ENCODE data around the gene PCDHB16. TPM values are rescaled to one million over a fixed set of nuclear protein-coding genes. Genes with fewer than 3 reads are reported as not detected.
"Not testable (repeated sequence)": the region's sequence is repeated elsewhere in the genome, so short reads cannot be mapped to it uniquely, and the experiment has no call there.

Gene PCDHB16
- total RNA-seq = 0.17 and 1.4 TPM in 2 replicates

DNA sequence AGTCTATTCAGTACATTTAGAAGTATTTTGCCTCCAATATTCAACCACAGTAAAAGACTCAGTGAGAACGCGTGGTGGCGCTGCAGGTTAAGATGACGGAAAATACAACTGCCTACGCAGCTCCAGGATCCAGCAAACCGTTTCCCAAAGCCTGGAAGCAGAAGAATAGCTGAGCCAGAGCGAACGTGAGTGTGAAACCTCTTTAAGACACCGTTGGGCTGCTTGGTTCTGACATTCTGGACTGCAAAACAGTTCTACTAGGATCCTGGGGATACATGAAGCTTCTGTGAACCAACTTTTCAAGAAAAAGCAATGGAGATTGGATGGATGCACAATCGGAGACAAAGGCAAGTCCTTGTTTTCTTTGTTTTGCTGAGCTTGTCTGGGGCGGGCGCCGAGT, at the start of gene PCDHB16:
PCDHB16 (plus strand) TSS at position 140 of the 400 bp plus-strand sequence; CDS start at position 313, 173 bp downstream.
- no peak for DNase-seq (ENCODE audit: low read depth)

DNA sequence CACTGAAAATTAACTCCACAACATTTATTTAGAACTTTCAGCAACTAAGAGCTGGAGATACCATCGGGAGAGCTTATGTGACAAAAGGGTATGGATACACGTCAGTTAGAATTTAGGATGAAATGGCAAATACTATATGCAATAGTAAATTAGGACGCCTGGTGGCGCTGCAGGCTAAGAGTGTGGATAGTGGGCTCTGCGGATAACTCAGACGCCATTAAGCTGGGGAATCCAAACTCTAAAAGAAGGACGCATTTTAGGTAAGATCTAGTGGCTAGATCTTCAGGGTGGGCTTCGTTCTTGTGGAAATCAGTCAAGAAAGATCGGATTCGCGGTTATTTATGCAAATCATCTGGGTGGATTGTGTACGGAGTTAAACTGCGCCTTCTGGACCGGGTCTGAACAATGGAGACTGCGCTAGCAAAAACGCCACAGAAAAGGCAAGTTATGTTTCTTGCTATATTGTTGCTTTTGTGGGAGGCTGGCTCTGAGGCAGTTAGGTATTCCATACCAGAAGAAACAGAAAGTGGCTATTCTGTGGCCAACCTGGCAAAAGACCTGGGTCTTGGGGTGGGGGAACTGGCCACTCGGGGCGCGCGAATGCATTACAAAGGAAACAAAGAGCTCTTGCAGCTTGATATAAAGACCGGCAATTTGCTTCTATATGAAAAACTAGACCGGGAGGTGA, 47.0 kb upstream of the PCDHB16 start, which contains the start of gene PCDHB5:
PCDHB5 (plus strand) TSS at position 177 of the 688 bp plus-strand sequence; CDS start at position 406, 229 bp downstream.
- no peak for DNase-seq (ENCODE audit: low read depth)

DNA sequence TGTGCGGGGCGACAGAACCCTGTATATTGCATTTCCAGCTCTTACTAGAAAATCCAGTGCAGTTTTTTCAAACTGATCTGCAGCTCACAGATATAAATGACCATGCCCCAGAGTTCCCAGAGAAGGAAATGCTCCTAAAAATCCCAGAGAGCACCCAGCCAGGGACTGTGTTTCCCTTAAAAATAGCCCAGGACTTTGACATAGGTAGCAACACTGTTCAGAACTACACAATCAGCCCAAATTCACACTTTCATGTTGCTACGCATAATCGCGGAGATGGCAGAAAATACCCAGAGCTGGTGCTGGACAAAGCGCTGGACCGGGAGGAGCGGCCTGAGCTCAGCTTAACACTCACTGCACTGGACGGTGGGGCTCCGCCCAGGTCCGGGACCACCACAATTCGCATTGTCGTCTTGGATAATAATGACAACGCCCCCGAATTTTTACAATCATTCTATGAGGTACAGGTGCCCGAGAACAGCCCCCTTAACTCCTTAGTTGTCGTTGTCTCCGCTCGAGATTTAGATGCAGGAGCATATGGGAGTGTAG, 46.4 kb upstream of the PCDHB16 start:
- no peak for DNase-seq (ENCODE audit: low read depth)

DNA sequence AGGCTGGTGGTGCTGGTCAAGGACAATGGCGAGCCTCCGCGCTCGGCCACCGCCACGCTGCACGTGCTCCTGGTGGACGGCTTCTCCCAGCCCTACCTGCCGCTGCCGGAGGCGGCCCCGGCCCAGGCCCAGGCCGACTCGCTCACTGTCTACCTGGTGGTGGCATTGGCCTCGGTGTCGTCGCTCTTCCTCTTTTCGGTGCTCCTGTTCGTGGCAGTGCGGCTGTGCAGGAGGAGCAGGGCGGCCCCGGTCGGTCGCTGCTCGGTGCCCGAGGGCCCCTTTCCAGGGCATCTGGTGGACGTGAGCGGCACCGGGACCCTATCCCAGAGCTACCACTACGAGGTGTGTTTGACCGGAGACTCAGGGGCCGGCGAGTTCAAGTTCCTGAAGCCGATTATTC, 44.8 kb upstream of the PCDHB16 start:
- DNase-seq (ENCODE audit: low read depth) = not testable (repeated sequence)

DNA sequence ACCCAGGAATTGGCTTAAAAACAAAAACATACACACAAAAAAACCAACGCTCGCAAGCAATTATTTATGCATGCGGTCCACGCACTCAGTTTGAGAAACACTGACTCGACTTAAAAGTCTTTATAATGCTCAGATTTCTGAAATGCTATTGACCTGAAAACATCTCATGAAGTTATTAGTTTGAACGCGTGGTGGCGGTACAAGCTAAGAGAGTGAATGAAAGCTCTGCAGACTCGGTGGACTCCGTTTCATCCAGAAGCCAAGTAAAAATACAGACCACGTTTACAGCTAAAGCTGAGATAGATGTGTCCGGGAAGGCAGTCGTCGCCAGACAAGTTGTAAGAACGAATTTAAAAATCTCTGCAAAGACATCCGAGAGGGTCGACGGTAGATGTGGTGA, 32.4 kb upstream of the PCDHB16 start, which contains the start of gene PCDHB6:
PCDHB6 (plus strand) TSS at position 246 of the 400 bp plus-strand sequence. CDS start 201 bp downstream, outside the sequence.
- DNase-seq (ENCODE audit: low read depth) = no peak

DNA sequence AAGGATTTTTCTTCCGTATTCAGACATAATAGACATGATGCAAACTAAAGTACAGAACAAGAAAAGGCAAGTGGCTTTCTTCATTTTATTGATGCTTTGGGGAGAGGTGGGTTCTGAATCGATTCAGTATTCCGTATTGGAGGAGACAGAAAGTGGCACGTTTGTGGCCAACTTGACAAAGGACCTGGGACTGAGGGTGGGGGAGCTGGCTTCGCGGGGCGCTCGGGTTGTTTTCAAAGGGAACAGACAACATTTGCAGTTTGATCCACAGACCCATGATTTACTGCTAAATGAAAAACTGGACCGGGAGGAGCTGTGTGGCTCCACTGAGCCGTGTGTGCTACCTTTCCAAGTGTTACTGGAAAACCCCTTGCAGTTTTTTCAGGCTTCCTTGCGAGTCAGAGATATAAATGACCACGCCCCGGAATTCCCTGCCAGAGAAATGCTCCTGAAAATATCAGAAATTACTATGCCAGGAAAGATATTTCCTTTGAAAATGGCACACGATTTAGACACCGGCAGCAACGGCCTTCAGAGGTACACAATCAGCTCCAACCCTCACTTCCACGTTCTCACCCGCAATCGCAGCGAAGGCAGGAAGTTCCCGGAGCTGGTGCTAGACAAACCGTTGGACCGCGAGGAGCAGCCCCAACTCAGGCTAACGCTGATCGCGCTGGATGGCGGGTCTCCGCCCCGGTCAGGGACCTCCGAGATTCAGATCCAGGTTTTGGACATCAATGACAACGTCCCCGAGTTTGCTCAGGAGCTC, 31.8 kb upstream of the PCDHB16 start:
- DNase-seq (ENCODE audit: low read depth) = no peak

DNA sequence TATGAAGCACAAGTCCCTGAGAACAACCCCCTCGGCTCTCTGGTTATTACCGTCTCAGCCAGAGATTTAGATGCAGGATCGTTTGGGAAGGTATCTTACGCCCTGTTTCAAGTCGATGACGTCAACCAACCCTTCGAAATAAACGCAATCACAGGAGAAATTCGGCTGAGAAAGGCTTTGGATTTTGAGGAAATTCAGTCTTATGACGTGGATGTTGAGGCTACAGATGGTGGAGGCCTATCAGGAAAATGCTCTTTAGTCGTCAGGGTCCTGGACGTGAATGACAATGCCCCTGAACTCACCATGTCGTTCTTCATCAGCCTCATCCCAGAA, 31.2 kb upstream of the PCDHB16 start:
- no peak for DNase-seq (ENCODE audit: low read depth)

DNA sequence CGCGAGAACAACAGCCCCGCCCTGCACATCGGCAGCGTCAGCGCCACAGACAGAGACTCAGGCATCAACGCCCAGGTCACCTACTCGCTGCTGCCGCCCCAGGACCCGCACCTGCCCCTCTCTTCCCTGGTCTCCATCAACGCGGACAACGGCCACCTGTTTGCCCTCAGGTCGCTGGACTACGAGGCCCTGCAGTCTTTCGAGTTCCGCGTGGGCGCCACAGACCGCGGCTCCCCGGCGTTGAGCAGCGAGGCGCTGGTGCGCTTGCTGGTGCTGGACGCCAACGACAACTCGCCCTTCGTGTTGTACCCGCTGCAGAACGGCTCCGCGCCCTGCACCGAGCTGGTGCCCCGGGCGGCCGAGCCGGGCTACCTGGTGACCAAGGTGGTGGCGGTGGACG, 30.6 kb upstream of the PCDHB16 start:
- not testable (repeated sequence) for DNase-seq (ENCODE audit: low read depth)

DNA sequence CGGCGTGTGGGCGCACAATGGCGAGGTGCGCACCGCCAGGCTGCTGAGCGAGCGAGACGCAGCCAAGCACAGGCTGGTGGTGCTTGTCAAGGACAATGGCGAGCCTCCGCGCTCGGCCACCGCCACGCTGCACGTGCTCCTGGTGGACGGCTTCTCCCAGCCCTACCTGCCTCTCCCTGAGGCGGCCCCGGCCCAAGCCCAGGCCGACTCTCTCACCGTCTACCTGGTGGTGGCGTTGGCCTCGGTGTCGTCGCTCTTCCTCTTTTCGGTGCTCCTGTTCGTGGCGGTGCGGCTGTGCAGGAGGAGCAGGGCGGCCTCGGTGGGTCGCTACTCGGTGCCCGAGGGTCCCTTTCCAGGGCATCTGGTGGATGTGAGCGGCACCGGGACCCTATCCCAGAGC, 30.1 kb upstream of the PCDHB16 start:
- DNase-seq (ENCODE audit: low read depth) = not testable (repeated sequence)

DNA sequence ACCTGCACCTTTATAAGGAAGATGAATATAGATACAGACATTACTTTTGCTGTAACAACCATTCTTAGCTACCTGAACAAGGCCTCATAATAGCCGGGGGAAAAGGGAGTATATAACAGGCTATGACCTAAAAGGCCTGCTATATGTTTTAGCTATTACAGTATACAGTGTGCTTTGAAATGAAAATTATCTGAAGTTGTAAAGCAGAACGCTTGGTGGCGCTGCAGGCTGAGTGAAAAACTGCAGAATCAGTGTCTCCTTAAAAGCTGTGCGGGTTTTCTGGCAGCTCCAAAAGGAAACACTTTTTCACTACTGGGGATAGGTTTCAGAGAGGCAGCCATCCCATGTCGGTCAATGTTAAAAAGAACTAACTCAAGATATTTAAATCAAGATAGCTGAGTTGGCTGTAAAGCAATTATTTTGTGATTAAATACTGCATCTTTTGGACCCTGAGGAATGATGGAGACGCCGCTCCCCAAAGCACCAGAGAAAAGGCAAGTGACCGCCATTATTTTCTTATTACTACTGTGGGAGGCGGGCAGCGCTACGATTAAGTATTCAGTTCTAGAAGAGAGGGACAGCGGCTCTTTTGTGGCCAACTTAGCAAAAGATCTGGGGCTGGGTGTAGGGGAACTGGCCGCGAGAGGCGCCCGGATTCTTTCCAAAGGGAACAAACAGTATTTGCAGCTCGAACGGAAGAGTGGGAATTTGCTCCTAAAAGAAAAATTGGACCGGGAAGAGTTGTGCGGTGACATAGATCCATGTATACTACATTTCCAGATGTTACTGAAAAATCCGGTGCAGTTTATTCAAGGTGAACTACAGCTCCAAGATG, 26.4 kb upstream of the PCDHB16 start:
- DNase-seq (ENCODE audit: low read depth) = no peak

DNA sequence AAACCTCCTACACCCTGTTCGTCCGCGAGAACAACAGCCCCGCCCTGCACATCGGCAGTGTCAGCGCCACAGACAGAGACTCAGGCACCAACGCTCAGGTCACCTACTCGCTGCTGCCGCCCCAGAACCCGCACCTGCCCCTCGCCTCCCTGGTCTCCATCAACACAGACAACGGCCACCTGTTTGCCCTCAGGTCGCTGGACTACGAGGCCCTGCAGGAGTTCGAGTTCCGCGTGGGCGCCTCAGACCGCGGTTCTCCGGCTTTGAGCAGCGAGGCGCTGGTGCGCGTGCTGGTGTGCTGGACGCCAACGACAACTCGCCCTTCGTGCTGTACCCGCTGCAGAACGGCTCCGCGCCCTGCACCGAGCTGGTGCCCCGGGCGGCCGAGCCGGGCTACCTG, 24.8 kb upstream of the PCDHB16 start:
- DNase-seq (ENCODE audit: low read depth) = not testable (repeated sequence)

DNA sequence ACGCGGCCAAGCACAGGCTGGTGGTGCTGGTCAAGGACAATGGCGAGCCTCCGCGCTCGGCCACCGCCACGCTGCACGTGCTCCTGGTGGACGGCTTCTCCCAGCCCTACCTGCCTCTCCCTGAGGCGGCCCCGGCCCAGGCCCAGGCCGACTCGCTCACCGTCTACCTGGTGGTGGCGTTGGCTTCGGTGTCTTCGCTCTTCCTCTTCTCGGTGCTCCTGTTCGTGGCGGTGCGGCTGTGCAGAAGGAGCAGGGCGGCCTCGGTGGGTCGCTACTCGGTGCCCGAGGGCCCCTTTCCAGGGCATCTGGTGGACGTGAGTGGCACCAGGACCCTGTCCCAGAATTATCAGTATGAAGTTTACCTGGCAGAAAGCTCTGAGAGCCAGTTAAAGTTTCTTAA, 24.3 kb upstream of the PCDHB16 start:
- DNase-seq (ENCODE audit: low read depth) = not testable (repeated sequence)

DNA sequence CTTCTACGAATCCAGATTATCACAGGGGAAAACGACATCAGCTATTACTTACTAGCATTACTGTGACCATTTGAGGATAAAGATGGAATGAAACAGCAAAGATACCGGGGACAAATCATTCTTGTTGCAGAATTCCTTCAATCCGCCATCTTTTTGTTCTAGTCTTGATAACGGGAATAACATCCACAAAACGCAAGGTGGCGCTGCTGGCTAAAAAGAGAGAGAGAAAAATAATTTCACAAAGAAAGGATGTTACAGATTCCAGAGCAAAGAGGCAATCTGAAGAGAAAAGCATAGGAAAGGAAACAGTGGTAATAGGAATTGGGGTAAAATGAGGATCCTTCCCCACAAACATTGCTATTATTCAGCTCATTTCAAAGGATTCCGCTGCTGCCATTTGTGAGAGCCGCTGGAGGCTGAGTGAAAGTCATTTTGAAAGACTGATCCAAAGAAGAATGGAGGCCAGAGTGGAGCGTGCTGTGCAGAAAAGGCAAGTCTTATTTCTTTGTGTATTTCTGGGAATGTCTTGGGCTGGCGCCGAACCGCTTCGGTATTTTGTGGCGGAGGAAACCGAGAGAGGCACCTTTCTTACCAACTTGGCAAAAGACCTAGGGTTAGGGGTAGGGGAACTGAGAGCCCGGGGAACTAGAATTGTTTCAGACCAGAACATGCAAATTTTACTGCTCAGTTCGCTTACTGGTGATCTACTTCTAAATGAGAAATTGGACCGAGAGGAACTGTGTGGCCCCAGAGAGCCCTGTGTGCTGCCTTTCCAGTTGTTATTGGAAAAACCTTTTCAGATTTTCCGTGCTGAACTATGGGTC, 9.6 kb upstream of the PCDHB16 start, which contains the start of gene PCDHB7:
PCDHB7 (plus strand) TSS at position 264 of the 824 bp plus-strand sequence; CDS start at position 456, 192 bp downstream.
- no peak for DNase-seq (ENCODE audit: low read depth)

DNA sequence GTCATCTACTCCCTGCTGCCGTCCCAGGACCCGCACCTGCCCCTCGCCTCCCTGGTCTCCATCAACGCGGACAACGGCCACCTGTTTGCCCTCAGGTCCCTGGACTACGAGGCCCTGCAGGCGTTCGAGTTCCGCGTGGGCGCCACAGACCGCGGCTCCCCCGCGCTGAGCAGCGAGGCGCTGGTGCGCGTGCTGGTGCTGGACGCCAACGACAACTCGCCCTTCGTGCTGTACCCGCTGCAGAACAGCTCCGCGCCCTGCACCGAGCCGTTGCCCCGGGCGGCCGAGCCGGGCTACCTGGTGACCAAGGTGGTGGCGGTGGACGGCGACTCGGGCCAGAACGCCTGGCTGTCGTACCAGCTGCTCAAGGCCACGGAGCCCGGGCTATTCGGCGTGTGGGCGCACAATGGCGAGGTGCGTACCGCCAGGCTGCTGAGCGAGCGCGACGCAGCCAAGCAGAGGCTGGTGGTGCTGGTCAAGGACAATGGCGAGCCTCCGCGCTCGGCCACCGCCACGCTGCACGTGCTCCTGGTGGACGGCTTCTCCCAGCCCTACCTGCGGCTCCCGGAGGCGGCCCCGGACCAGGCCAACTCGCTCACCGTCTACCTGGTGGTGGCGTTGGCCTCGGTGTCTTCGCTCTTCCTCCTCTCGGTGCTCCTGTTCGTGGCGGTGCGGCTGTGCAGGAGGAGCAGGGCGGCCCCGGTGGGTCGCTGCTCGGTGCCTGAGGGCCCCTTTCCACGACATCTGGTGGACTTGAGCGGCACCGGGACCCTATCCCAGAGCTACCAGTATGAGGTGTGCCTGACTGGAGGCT, 7.7 kb upstream of the PCDHB16 start:
- not testable (repeated sequence) for DNase-seq (ENCODE audit: low read depth)

DNA sequence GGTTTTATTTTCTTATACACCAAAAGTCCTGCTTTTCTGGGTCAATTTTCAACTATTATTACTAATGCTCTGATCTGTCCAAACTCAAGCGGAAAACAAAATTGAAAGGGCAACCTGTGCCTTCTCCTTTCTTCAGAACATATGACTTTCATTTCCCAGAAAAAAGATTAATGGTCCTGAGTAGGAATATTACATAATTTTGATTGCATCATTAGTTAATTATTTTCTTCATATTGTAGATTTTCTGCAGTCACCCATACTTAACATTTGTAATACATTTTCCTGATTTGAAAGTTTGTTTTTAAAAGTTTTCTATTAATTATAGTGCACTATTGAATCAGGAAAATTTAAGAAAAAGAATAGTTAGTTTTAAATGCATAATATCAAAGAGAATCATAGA, 6.3 kb upstream of the PCDHB16 start:
- no peak for DNase-seq (ENCODE audit: low read depth)

DNA sequence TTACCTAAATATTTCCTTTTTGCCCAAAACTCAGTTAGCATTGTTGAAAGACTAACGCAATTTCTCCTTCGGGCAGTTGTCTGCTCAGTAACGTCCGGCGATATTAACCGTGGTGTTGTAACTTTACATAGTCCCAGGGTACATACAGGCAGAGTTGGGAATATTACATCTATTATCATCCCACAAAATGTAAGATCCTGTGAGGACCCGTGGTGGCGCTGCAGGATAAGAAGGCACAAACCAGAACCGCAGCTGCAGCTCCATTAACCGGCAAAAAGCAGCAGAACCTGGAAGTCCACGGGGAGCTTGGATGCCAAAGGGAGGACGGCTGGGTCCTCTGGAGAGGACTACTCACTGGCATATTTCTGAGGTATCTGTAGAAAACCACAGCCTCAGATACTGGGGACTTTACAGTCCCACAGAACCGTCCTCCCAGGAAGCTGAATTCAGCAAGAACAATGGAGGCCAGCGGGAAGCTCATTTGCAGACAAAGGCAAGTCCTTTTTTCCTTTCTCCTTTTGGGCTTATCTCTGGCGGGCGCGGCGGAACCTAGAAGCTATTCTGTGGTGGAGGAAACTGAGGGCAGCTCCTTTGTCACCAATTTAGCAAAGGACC, 4.5 kb upstream of the PCDHB16 start, which contains the start of gene PCDHB8:
PCDHB8 (plus strand) TSS at position 214 of the 615 bp plus-strand sequence; CDS start at position 459, 245 bp downstream.
- DNase-seq (ENCODE audit: low read depth) = not testable (repeated sequence)

DNA sequence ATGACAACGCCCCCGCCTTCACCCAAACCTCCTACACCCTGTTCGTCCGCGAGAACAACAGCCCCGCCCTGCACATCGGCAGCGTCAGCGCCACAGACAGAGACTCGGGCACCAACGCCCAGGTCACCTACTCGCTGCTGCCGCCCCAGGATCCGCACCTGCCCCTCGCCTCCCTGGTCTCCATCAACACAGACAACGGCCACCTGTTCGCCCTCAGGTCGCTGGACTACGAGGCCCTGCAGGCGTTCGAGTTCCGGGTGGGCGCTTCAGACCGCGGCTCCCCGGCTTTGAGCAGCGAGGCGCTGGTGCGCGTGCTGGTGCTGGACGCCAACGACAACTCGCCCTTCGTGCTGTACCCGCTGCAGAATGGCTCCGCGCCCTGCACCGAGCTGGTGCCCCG, 2.8 kb upstream of the PCDHB16 start:
- DNase-seq (ENCODE audit: low read depth) = not testable (repeated sequence)

DNA sequence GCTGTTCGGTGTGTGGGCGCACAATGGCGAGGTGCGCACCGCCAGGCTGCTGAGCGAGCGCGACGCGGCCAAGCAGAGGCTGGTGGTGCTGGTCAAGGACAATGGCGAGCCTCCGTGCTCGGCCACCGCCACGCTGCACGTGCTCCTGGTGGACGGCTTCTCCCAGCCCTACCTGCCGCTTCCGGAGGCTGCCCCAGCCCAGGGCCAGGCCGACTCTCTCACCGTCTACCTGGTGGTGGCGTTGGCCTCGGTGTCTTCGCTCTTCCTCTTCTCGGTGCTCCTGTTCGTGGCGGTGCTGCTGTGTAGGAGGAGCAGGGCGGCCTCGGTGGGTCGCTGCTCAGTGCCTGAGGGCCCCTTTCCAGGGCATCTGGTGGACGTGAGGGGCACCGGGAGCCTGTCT, 2.3 kb upstream of the PCDHB16 start:
- not testable (repeated sequence) for DNase-seq (ENCODE audit: low read depth)

DNA sequence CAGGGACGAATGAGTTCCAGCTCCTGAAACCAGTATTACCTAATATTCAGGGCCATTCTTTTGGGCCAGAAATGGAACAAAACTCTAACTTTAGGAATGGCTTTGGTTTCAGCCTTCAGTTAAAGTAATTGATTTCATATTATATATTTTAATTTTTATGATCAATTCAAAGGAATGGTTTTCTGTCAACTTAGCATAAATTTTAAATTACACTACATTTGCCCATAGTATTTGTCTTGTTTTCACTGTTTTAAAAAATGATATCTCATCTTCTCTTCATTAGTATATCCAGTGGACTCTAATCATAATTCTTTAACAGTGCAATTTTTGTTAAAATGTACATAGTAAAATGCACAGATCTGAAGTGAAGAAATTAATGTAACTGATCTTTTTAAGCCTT, 1.9 kb upstream of the PCDHB16 start:
- no peak for DNase-seq (ENCODE audit: low read depth)

Data from renal cortical epithelial cell (primary cell).